Bronchial epithelial cell (primary cell): ENCODE results near the gene CDK14. TPM values are rescaled to one million over a fixed set of nuclear protein-coding genes. Genes with fewer than 3 reads are reported as not detected.

Experiments used
- DNase-seq: peaks from one replicate; pipeline ENCODE4 v3.0.0-alpha.2; 2010; ENCODE audit warnings: low read depth
- FAIRE-seq: peaks from 2 replicates; lab custom pipeline; 2011; peaks lifted over from hg19 to GRCh38; lab: Jason Lieb, UNC
- H3K27me3 ChIP-seq: 2 replicates; pipeline ENCODE4 v1.5.1; 2011; ENCODE audit warnings: low read length; ENCODE audit not compliant: control insufficient read depth, insufficient read depth
- H3K36me3 ChIP-seq: 2 replicates; pipeline ENCODE4 v1.5.1; 2011; ENCODE audit warnings: low read length; ENCODE audit not compliant: control insufficient read depth, insufficient read depth
- H3K4me3 ChIP-seq: 2 replicates; pipeline ENCODE4 v1.5.1; 2011; ENCODE audit warnings: mild to moderate bottlenecking, low read depth, low read length, control low read depth
- total RNA-seq: library from RNA; depleted of rRNA; stranded (reverse); fragments of >200 nt; gene quantifications from 2 replicates; pipeline ENCODE4 v1.2.1, GENCODE V29; 2014
- TF ChIP-seq, protein P1 (sequence below): IDR thresholded peaks from 2 replicates; pipeline ENCODE4 v1.5.1; 2011; ENCODE audit warnings: mild to moderate bottlenecking, moderate library complexity, low read length, control low read depth, inconsistent platforms; ENCODE audit not compliant: insufficient read depth, severe bottlenecking

Gene CDK14
- total RNA-seq, 1 donor from 2014 or later: 8.7 TPM

- TF ChIP-seq, protein P1, sequence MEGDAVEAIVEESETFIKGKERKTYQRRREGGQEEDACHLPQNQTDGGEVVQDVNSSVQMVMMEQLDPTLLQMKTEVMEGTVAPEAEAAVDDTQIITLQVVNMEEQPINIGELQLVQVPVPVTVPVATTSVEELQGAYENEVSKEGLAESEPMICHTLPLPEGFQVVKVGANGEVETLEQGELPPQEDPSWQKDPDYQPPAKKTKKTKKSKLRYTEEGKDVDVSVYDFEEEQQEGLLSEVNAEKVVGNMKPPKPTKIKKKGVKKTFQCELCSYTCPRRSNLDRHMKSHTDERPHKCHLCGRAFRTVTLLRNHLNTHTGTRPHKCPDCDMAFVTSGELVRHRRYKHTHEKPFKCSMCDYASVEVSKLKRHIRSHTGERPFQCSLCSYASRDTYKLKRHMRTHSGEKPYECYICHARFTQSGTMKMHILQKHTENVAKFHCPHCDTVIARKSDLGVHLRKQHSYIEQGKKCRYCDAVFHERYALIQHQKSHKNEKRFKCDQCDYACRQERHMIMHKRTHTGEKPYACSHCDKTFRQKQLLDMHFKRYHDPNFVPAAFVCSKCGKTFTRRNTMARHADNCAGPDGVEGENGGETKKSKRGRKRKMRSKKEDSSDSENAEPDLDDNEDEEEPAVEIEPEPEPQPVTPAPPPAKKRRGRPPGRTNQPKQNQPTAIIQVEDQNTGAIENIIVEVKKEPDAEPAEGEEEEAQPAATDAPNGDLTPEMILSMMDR: no peak
- no peaks in the 10 kb centered on the region for H3K27me3 ChIP-seq
- H3K36me3 ChIP-seq: no peaks in the 10 kb centered on the region
- FAIRE-seq (no peak), DNase-seq (no peak)
- H3K4me3 ChIP-seq: no peak overlapping the region
These were observed 164.8 kb downstream of the CDK14 start for GRCh38 chr7:90760892-90761291.

DNA sequence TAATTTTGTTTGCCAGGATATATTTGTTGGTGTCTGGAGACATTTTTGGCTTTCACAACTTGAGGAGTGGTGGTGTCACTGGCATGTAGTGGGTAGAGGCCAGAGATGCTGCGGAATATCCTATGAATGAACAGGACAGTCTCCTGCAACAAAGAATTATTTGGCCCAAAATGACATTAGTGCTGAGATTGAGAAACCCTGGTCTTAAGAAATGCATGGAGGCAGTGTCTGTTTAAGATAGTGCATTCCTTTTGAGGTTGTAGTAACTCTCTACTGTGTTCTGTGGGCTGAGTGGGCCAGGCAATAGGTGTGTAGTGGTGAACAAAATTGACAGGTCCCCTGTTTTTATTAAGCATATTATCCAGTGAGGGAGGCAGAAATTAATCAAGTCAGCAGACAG lies 165.5 kb downstream of the CDK14 start:
- FAIRE-seq: no peak
- TF ChIP-seq, protein P1: no peak
- H3K4me3 ChIP-seq: no peak overlapping the region

GRCh38 chr7:90763108-90763507 lies 167.0 kb downstream of the CDK14 start:
- Histone ChIP-seq H3K36me3 (no peaks in the 10 kb centered on the region), H3K4me3 (no peak overlapping the region), H3K27me3 (no peaks in the 10 kb centered on the region)
- TF ChIP-seq, protein P1: no peak
- FAIRE-seq (peak; percentile 47), DNase-seq (no peak)

More for the DNA sequence above, 165.5 kb downstream of the CDK14 start:
- DNase-seq: no peak
- Histone ChIP-seq H3K36me3 (no peaks in the 10 kb centered on the region), H3K27me3 (no peaks in the 10 kb centered on the region)

GRCh38 chr7:90764848-90765570 lies 168.9 kb downstream of the CDK14 start:
- H3K4me3 ChIP-seq: no peak overlapping the region
- DNase-seq: no peak
- TF ChIP-seq, protein P1: no peak
- FAIRE-seq: no peak
- no peaks in the 10 kb centered on the region for H3K27me3 ChIP-seq
- H3K36me3 ChIP-seq: no peaks in the 10 kb centered on the region

DNA sequence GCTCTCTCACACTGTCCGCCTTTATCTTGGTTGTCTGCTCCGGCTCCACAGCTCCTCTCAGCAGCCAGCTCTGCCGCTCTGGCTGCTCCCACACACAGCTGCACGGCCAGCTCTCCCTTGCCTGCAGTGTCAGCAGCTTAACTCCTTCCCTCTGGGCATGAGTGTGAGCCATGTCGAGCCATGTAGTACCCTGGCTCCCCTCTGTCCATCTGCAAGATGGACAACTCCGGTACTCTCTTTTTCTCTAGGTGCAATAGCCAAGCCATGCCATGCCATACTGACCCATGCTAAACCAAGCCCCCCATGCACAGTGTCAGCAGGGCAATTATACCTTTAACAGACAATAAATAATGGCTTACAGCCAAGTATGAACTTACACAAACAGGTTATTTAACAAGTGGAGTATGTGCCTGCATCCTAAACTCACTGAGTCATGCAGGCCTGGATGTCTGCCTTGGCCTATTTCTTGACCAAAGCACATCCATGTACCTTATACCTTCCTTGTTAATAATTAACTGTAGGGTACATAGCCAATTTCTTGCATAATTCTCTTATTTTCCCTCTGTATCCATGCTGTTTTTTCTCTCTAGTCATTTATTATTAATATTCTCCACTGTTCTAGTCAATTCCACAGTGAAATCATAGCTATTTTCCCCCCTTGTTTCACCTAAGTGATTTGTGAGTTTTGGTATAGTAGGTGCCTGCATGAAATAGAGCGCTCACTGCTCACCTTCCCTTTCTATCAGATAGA lies 170.9 kb downstream of the CDK14 start:
- no peak for FAIRE-seq
- Histone ChIP-seq H3K36me3 (no peaks in the 10 kb centered on the region), H3K27me3 (no peaks in the 10 kb centered on the region), H3K4me3 (no peak overlapping the region)
- TF ChIP-seq, protein P1: no peak
- DNase-seq: peak; percentile 57
